ENCODE measurements around the gene MAP3K2.

- TF ChIP-seq, protein P1, sequence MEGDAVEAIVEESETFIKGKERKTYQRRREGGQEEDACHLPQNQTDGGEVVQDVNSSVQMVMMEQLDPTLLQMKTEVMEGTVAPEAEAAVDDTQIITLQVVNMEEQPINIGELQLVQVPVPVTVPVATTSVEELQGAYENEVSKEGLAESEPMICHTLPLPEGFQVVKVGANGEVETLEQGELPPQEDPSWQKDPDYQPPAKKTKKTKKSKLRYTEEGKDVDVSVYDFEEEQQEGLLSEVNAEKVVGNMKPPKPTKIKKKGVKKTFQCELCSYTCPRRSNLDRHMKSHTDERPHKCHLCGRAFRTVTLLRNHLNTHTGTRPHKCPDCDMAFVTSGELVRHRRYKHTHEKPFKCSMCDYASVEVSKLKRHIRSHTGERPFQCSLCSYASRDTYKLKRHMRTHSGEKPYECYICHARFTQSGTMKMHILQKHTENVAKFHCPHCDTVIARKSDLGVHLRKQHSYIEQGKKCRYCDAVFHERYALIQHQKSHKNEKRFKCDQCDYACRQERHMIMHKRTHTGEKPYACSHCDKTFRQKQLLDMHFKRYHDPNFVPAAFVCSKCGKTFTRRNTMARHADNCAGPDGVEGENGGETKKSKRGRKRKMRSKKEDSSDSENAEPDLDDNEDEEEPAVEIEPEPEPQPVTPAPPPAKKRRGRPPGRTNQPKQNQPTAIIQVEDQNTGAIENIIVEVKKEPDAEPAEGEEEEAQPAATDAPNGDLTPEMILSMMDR (IDR thresholded peaks at IDR 0.05 in 4 of 5, conservative IDR thresholded peaks at IDR 0.05 in 1 of 5): no peak
- no peak for TF ChIP-seq POLR2A (IDR thresholded peaks at IDR 0.05)
Observed at GRCh38 chr2:127275356-127275755, 112.4 kb downstream of the MAP3K2 start.

Measured in gastrocnemius medialis (tissue), 4 donors.